Measurements from ENCODE around the gene LRRC46.

LRRC46 gene

DNA sequence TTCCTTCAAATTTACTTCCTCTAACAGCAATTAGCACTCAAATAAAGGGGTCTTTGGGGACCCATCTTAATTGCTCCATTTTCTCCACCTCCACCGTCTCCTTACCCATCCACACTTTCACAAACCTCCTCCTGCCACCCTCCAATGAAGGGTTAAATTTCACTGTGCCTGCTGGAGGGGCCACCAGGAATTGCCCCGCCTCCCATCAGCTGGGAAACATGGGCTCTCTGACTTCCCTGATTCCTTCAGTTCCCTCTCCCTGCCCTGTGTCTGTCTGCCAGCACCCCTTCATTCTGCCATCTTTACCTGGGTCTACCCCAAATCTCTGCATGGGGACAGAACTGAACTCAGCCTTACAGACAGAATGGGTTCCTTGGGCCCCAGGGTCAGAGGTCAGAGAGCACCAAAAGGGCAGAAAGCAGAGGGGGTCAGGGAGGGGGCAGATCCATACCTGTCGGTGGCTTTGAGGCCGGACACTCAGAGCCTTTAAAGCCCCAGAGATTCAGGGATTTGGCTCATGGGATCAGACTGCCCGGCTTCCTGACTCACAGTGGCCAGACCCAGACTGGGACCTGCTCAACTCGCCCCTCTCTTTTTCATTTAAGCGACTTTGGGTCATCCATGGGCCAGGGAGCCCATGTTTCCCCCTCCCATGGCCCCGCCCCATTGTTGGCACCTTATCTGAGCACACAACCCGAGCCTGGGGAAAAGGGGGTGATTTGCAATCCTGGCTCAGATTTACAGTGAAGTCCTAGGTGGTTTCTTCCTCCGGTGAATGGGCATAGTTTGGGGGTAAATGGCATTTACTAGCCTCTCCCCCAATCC lies 46.9 kb downstream of the LRRC46 start:
- H3K27ac ChIP-seq (ENCODE audit: low read length), result no peak overlapping the region
- peaks cover 76% of the 10 kb centered on the region for H3K27me3 ChIP-seq (replicated peaks; ENCODE audit: insufficient read depth, low read length)
- no peak overlapping the region for H3K4me2 ChIP-seq (ENCODE audit: low read depth, low read length)
- no peaks in the 10 kb centered on the region for H4K20me1 ChIP-seq (ENCODE audit: insufficient read depth, low read length)
- H3K9me3 ChIP-seq (replicated peaks; ENCODE audit: insufficient read depth, low read length), result no peaks in the 10 kb centered on the region
- no peak overlapping the region for H3K4me3 ChIP-seq (ENCODE audit: low read length)
- TF ChIP-seq, protein P1, sequence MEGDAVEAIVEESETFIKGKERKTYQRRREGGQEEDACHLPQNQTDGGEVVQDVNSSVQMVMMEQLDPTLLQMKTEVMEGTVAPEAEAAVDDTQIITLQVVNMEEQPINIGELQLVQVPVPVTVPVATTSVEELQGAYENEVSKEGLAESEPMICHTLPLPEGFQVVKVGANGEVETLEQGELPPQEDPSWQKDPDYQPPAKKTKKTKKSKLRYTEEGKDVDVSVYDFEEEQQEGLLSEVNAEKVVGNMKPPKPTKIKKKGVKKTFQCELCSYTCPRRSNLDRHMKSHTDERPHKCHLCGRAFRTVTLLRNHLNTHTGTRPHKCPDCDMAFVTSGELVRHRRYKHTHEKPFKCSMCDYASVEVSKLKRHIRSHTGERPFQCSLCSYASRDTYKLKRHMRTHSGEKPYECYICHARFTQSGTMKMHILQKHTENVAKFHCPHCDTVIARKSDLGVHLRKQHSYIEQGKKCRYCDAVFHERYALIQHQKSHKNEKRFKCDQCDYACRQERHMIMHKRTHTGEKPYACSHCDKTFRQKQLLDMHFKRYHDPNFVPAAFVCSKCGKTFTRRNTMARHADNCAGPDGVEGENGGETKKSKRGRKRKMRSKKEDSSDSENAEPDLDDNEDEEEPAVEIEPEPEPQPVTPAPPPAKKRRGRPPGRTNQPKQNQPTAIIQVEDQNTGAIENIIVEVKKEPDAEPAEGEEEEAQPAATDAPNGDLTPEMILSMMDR (IDR thresholded peaks at IDR 0.05; ENCODE audit: low read length), result no peak
- TF ChIP-seq EZH2 (optimal IDR thresholded peaks at IDR 0.05; ENCODE audit: low read depth, low read length) (no peak), EZH2phosphoT487 (IDR thresholded peaks at IDR 0.05; ENCODE audit: low read length) (no peak)
- H3K4me1 ChIP-seq (ENCODE audit: low read length), result no peaks in the 10 kb centered on the region
- no peaks in the 10 kb centered on the region for H3K36me3 ChIP-seq (replicated peaks; ENCODE audit: insufficient read depth, low read length)
- no peak overlapping the region for H3K9ac ChIP-seq (ENCODE audit: low read length)
- no peak for DNase-seq
- no peaks in the 10 kb centered on the region for H3K79me2 ChIP-seq (ENCODE audit: low read length)
- no peaks in the 10 kb centered on the region for H3K9me2 ChIP-seq (replicated peaks; ENCODE audit: insufficient read depth, low read length)
- no peaks in the 10 kb centered on the region for H3F3A ChIP-seq (ENCODE audit: insufficient read depth, low read length)
- H2AFZ ChIP-seq (ENCODE audit: low read length), result no peak overlapping the region

DNA sequence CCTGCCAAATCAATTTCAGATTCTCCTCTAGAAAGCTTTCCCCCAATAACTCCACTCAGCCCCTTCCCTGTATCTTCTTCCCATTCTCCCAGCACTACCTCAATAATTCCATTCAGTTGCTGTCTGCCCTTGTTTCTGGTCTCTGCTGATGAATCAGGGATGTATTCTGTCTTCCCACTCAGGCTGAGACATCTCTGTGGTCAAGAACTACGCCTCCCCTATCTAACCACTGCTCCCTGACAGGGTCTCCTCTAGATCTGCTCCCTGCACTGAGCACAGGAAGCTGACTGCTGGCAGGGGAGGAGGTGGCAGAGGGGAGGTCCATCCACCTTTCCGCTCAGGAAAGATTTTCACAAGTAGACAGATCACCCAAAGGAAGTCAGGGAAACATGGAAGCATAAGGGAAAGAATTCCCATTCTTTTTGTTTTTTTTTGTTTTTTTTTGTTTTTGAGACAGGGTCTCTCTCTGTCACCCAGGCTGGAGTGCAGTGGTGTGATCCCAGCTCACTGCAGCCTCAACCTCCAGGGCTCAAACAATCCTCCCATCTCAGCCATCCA lies 47.6 kb downstream of the LRRC46 start:
- H3K9me3 ChIP-seq (replicated peaks; ENCODE audit: insufficient read depth, low read length), result no peaks in the 10 kb centered on the region
- TF ChIP-seq EZH2phosphoT487 (IDR thresholded peaks at IDR 0.05; ENCODE audit: low read length) (no peak), EZH2 (optimal IDR thresholded peaks at IDR 0.05; ENCODE audit: low read depth, low read length) (no peak)
- TF ChIP-seq, protein P1 (IDR thresholded peaks at IDR 0.05; ENCODE audit: low read length), result no peak
- no peaks in the 10 kb centered on the region for H3K9me2 ChIP-seq (replicated peaks; ENCODE audit: insufficient read depth, low read length)
- no peaks in the 10 kb centered on the region for H3K79me2 ChIP-seq (ENCODE audit: low read length)
- no peak overlapping the region for H3K27ac ChIP-seq (ENCODE audit: low read length)
- no peaks in the 10 kb centered on the region for H3K4me1 ChIP-seq (ENCODE audit: low read length)
- DNase-seq, result no peak
- H3F3A ChIP-seq (ENCODE audit: insufficient read depth, low read length), result no peaks in the 10 kb centered on the region
- peaks cover 69% of the 10 kb centered on the region for H3K27me3 ChIP-seq (replicated peaks; ENCODE audit: insufficient read depth, low read length)
- no peak overlapping the region for H2AFZ ChIP-seq (ENCODE audit: low read length)
- no peak overlapping the region for H3K4me3 ChIP-seq (ENCODE audit: low read length)
- no peak overlapping the region for H3K4me2 ChIP-seq (ENCODE audit: low read depth, low read length)
- H3K9ac ChIP-seq (ENCODE audit: low read length), result no peak overlapping the region
- no peaks in the 10 kb centered on the region for H3K36me3 ChIP-seq (replicated peaks; ENCODE audit: insufficient read depth, low read length)
- H4K20me1 ChIP-seq (ENCODE audit: insufficient read depth, low read length), result no peaks in the 10 kb centered on the region

DNA sequence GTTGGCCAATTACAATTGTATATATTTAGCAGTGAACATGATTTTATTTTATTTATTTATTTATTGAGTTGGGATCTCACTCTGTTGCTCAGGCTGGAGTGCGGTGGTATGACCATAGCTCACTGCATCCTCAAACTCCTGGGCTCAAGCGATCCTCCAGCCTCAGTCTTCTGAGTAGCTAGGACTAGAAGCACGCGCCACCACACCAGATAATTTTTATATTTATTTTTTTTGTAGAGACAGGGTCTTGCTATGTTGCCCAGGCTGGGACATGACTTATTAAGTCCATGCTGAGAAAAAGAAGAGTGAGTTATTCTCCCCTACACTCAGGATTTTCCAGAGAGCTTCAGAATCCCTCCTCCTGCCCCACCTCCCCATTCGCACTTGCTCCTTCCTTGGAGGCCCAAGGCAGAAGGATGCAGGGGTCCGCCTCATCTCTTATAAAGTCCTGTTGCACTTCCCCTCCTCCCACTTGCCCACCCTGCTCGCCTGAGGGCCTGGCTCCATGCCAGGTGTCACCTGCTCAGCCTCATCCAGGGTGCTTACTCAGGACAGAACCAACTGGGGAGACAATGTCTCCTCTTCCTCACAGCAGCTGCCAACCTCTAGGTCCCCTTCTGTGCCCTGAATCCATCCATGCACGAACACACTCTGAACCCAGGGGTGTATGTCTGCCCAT lies 48.4 kb downstream of the LRRC46 start:
- H3K9me3 ChIP-seq (replicated peaks; ENCODE audit: insufficient read depth, low read length), result no peaks in the 10 kb centered on the region
- no peak overlapping the region for H2AFZ ChIP-seq (ENCODE audit: low read length)
- no peaks in the 10 kb centered on the region for H3K79me2 ChIP-seq (ENCODE audit: low read length)
- no peak overlapping the region for H3K9ac ChIP-seq (ENCODE audit: low read length)
- H3K27me3 ChIP-seq (replicated peaks; ENCODE audit: insufficient read depth, low read length), result peaks cover 61% of the 10 kb centered on the region
- no peaks in the 10 kb centered on the region for H3F3A ChIP-seq (ENCODE audit: insufficient read depth, low read length)
- no peak overlapping the region for H3K4me3 ChIP-seq (ENCODE audit: low read length)
- no peak overlapping the region for H3K27ac ChIP-seq (ENCODE audit: low read length)
- H3K36me3 ChIP-seq (replicated peaks; ENCODE audit: insufficient read depth, low read length), result no peaks in the 10 kb centered on the region
- H3K4me1 ChIP-seq (ENCODE audit: low read length), result no peaks in the 10 kb centered on the region
- DNase-seq, result no peak
- H3K4me2 ChIP-seq (ENCODE audit: low read depth, low read length), result no peak overlapping the region
- H3K9me2 ChIP-seq (replicated peaks; ENCODE audit: insufficient read depth, low read length), result no peaks in the 10 kb centered on the region
- TF ChIP-seq EZH2phosphoT487 (IDR thresholded peaks at IDR 0.05; ENCODE audit: low read length) (no peak), EZH2 (optimal IDR thresholded peaks at IDR 0.05; ENCODE audit: low read depth, low read length) (no peak)
- TF ChIP-seq, protein P1 (IDR thresholded peaks at IDR 0.05; ENCODE audit: low read length), result no peak
- no peaks in the 10 kb centered on the region for H4K20me1 ChIP-seq (ENCODE audit: insufficient read depth, low read length)

All from MM.1S (cell line).